Measurements from ENCODE around the gene TRAF4.
"Not testable (repeated sequence)": the region's sequence is repeated elsewhere in the genome, so short reads cannot be mapped to it uniquely, and the experiment has no call there.

Gene TRAF4

DNA sequence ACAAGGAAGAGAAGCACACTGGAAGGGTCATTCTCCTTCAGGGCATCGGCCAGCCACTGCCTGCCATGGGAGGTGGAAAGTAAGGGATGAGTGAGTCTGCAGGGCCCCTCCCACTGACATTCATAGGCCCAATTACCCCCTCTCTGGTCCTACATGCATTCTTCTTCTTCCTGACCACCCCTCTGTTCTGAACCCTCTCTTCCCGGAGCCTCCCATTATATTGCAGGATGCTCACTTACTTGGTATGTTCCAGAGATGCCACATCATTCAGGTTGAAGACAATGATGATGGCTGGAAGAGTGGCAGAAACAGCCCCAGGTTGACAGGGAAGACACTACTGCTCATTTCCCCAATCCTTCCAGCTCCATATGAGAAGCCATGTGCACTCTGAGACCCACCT, 28.6 kb upstream of the TRAF4 start:
- DNase-seq = no peak

DNA sequence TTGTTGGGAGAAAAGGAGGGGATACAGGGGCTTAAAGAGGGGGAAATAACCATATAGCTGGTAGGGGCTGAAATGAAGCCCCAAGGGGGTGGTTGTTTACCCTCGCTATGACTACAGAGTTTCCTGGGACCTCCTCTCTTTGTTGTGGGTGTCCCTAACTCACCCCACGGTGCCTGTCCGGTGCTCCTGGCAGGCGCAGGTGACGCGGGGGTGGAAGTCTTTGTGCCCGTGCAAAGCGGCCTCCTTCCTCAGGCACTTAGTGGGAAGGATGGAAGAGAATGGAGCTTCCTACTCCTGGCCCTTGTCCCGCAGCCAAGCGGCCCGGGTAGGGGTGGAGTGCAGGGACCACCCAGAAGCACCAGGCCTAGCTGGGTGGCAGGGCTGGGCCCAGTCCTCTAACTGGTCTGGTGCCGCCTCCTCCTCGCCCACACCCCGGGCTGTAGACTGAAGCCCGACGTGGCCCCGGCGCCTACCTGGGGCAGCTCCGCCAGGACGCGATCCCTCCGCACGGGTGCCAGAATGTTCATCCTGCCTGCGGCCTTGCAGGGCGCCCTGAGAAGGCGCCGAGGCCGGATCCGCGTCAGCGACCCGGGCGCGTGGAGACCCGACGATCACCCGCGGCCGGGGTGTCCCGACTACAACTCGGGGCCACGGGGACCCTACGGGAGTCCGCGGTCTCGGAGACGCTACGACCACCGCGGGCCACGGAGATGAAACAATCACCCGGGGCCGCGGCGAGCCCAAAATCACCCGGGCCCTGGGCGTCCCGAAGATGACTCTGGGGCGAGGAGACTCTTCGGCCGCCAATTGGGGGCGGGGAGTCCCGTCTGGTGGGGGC, 26.9 kb upstream of the TRAF4 start:
- no peak for DNase-seq

DNA sequence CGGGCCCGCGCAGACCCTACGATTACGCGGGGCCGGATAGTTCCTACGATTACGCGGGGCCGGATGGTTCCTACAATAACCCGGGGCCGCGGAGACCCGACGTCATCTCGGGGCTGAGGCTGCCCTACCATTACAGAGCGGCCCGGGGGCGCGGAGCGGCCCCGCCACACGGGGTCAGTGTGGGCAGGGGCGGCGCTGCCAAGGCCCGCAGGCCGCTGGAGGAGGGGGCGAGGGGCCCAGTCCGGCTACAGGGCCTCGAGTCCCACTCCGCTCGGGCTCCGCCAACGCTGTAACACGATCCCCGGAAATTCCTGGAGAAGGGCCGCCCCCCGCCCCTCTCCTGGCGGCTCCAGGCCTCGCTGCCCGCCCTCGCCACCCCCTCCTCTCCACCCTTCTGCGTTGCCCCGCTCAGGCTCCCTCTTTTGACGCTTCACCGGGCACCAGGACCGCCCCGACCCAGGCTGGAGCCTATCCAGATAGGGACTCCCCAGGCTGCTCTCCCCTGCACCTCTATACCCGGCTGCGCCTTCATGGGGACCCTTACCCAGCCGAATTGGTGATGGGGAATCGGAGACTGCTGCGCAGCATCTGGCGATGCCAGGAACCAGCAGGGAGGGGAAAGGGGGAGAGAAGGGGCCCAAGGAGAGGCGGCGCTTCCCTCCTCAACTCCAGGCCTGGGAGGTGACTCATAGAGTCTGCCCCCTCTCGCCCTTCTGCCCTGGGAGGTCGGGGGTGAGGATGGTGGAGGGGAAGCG, 26.1 kb upstream of the TRAF4 start, which contains the start of gene RAB34:
RAB34 (minus strand) TSS at position 291 of the 755 bp plus-strand sequence. CDS start 602 bp downstream, outside the sequence.
- peak; percentile 89 for DNase-seq

- peak; percentile 80 for DNase-seq
Measured at GRCh38 chr17:28718333-28719020, 25.3 kb upstream of the TRAF4 start.

DNA sequence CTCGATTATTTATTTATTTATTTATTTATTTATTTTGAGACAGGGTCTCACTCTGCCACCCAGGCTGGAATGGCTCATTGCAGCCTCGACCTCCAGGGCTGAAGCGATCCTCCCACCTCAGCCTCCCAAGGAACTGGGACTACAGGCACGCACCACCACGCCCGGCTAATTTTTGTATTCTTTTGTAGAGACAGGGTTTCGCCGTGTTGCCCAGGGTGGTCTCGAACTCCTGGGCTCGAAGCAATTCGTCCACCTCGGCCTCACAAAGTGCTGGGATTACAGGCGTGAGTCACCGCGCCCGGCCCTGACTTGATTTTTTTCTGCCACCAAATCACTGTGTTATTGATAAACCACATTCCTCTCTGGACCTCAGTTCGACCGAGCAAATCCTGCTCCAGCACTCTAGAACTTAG, 24.8 kb upstream of the TRAF4 start:
- no peak for DNase-seq

- DNase-seq = no peak
Measured at GRCh38 chr17:28720247-28720996, 23.4 kb upstream of the TRAF4 start.

DNA sequence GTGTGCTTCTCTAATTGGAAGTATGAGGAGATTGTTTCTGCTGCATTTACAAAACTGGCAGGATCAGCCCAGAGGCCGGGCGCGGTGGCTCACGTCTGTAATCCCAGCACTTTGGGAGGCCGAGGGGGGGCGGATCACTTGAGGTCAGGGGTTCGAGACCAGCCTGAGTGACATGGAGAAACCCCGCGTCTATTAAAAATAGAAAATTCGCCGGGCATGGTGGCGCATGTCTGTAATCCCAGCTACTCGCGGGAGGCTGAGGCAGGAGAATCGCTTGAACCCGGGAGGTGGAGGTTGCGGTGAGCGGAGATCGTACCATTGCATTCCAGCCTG, 22.8 kb upstream of the TRAF4 start:
- DNase-seq = not testable (repeated sequence)

- no peak for DNase-seq
Measured at GRCh38 chr17:28722417-28723158, 21.2 kb upstream of the TRAF4 start.

DNA sequence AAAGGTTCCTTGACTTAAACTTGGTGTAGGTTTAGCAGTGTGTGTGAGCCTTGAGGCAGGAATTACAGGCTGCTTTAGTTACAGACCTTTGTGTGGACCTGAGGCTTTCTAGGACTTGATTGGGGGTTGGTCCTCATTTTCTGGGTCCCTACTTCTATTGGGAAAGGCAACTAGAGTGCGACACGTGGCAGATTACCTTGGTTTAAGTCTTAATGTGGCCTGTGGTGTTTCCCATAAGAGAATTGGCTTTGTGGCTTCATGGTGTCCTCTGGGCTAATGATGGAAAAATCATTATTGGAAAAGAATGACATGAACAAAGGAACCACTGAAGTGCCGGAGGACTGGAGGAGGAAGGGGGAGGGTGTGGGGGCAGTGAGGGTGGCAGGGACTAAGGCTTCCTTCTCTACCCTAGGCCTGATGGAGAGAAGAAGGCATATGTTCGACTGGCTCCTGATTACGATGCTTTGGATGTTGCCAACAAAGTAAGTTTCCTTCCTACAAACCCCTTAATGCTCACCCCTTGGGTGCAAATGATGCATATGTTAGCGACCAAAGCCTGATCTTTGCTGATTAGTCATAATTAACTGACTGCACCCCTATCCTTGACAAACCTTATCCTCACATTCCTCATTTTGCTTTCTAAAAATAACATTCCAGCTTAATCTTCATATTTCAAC, 20.5 kb upstream of the TRAF4 start:
- DNase-seq = no peak

DNA sequence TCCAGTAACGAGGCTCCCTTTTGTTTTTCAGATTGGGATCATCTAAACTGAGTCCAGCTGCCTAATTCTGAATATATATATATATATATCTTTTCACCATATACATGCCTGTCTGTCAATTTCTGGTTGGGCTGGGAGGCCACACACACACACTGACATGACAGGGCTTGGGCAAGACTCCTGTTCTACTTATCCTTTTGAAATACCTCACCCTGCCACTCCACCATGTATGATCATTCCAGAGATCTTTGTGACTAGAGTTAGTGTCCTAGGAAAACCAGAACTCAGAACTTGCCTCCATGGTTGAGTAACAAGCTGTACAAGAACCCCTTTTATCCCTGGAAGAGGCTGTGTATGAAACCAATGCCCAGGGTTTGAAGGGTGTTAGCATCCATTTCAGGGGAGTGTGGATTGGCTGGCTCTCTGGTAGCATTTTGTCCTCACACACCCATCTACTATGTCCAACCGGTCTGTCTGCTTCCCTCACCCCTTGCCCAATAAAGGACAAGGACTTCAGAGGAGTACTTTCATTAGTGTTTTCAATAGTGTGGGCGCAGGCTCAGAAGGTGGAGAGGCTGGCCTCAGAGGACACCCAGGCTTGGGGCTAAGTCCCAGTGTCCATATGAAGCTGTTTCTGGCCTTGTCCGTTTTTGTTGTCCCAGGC, 19.8 kb upstream of the TRAF4 start:
- not testable (repeated sequence) for DNase-seq

DNA sequence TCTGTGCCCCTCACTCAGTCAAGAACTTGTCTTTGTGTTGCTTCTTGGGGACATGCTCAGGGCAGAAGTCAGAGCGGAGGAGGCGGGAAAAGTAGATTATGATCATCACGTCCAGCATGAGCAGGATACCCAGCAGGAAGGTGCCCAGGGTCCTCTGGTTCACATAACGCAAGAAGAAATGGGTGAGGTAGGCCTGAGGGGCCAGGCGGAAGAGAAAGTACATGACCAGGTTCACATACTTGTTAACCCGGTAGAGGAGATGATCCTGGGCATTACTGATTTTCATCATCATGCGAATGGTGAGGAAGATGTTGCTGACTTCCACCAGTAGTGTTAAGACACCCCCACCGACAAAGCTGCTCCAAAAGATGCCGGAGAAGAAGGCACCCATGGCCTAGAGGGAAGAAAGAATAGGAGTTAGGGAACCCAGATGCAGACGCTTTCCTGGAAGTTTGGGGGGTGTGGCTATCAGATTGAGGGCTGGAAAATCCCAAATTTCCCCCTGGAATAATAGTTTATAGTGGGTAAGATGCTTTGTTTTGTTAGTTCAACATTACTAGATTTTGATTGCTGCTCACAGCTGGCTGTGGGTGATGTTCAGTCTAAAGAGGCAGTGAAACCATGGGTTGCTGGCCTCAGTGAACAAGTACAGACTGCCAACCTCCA, 19.2 kb upstream of the TRAF4 start:
- DNase-seq = no peak

GRCh38 chr17:28725166-28725659, 18.6 kb upstream of the TRAF4 start:
- DNase-seq = no peak

- DNase-seq = peak; percentile 63
Measured at GRCh38 chr17:28725660-28726225, 18.1 kb upstream of the TRAF4 start.

GRCh38 chr17:28726226-28726626, 17.6 kb upstream of the TRAF4 start, which contains the start of gene TLCD1:
Gene TLCD1 (minus strand): TSS chr17:28726233. CDS start chr17:28726097, 136 bp downstream.
- DNase-seq = no peak

- peak; percentile 92 for DNase-seq
Measured at GRCh38 chr17:28726627-28727491, 17.0 kb upstream of the TRAF4 start.

DNA sequence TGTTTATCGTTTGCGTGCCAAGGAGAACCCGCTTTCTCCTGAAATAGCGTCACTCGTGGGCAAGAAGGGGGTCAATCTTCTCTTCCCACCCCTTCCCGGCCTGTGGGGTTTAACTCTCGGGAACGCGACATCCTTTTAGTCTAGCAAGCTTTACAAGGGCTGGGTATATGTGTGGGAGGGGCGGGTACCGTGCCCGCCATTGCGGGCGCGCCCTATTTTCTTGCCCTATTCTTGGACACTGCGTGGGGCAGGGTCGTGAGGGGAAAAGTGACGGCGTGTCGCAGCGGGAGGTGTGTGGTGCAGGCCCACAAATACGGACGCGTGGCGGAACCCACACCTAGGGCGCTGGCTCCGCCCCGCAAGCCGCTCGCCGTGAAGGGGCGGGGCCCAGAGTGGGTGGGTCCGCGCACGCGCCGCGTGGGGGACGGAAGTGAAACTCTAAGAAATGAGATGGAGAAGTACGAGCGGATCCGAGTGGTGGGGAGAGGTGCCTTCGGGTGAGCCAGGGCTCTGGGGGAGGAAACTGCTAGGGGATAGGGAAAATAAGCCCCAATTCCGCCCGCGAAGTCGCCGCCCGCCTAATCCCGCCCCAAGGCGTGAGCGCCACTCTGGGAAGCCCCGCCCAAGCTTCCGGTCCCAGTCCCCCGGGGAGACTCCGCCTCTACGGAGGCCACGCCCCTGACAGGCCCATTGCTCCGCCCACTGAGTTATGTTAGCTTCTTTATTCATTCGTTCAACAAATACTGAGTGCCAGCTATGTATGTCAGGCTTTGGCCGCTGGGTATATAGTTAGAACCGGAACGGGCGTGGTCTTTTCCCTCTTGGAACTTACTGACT, 15.2 kb upstream of the TRAF4 start, which contains the start of gene NEK8:
NEK8 (plus strand) TSS at position 425 of the 837 bp plus-strand sequence; CDS start at position 451, 26 bp downstream.
- peak; percentile 81 for DNase-seq

DNA sequence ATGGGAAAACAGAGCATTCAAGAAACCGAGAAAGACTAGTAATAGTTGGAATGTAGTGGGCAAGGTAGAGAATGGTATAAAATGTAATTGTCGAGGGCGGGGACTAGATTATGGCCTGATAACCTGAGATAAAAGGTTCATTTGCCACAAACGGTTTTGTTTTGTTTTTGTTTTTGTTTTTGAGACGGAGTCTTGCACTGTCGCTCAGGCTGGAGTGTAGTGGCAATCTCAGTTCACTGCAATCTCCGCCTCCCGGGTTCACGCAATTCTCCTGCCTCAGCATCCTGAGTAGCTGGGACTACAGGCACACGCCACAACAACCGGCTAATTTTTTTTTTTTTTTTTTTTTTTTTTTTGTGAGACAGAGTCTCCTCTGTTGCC, 13.9 kb upstream of the TRAF4 start:
- DNase-seq = no peak

DNA sequence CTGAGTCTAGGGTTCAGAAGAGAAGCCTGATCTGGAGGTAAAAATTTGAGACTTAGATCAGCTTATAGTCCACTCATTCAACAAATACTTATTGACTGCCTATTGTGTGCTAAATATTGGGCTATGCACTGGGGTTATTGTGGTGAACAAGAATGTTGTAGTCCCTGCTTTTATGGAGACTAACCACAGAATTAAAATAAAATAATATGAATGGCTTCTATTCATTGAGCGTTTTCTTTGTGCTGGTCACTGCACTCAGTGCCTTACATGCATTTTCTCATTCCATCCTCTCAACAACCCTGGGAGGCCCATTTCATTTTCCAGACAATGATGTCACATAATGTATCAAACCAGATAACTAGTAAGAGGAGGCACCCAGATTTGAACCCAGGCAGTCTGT, 10.5 kb upstream of the TRAF4 start:
- no peak for DNase-seq

Measured in DMS79 (cell line).